HCT116 (cell line): Measurements from ENCODE around the gene SMAD7. TPM values are rescaled to one million over a fixed set of nuclear protein-coding genes. Genes with fewer than 3 reads are reported as not detected.

ENCODE experiments used
- ATAC-seq: fragments of 200-7000 bp; cut with Tn5 transposase; 2 replicates; pipeline ENCODE4 v1.9.1; 2020; ENCODE audit warnings: mild to moderate bottlenecking, moderate library complexity
- BruUV-seq: library from RNA; stranded (reverse); fragments of 400-500 nt; replicated peaks from 2 replicates; lab custom pipeline; 2021; lab: Mats Ljungman, UMichigan
- CTCF ChIA-PET: fragments of 300-600 bp; sonication (Branson Sonifier 250); formaldehyde crosslinking; loops from one replicate; lab custom pipeline; 2021; ENCODE audit warnings: antibody characterized with exemption; lab: Charles Lee
- POLR2A ChIA-PET: fragments of 300-600, 350-600 bp; sonication (Branson Sonifier 250); formaldehyde crosslinking; loops from one replicate; lab custom pipeline; 2021; ENCODE audit warnings: antibody characterized with exemption; lab: Charles Lee
- RAD21 ChIA-PET, 2 experiments: fragments of 300-600 bp; sonication (Branson Sonifier 250); formaldehyde crosslinking; loops; one replicate each; lab custom pipeline; 2023; ENCODE audit warnings: low total read pairs in 2 of 2; ENCODE audit not compliant: uncharacterized antibody in 2 of 2, unreplicated experiment in 2 of 2, low non-redundant PET in 1 of 2; lab: Charles Lee
- DNase-seq: peaks from one replicate; pipeline ENCODE4 v3.0.0-alpha.2; 2010; ENCODE audit warnings: low read depth, low spot score
- H2AFZ ChIP-seq: fragments of 200-600 bp; shearing (Covaris generic), sonication (generic); 2 replicates; pipeline ENCODE4 v1.6.1; 2017; ENCODE audit warnings: low read depth, mixed run types, mixed read lengths, antibody characterized with exemption, low read length; ENCODE audit not compliant: poor library complexity, severe bottlenecking
- H3K27ac ChIP-seq: 2 replicates; pipeline ENCODE4 v1.5.1; 2012; ENCODE audit warnings: low read depth, low read length
- H3K27me3 ChIP-seq: fragments of 200-600 bp; sonication (generic); 2 replicates; pipeline ENCODE4 v1.6.1; 2016; ENCODE audit warnings: mixed run types, low read length, mixed read lengths; ENCODE audit not compliant: insufficient read depth
- H3K36me3 ChIP-seq, 2 experiments: fragments of 200-500 bp in 1 of 2; fragments of 200-600 bp in 1 of 2; sonication (Bioruptor generic) in 1 of 2; sonication (generic) in 1 of 2; 2 replicates each; pipeline versions ENCODE4 v1.5.1 to v1.6.1; 2014 to 2016; ENCODE audit warnings: low read length in 2 of 2, inconsistent platforms in 1 of 2, mixed read lengths in 1 of 2, mixed run types in 1 of 2; ENCODE audit not compliant: insufficient read depth in 2 of 2, control insufficient read depth in 1 of 2
- H3K4me1 ChIP-seq, 2 experiments: fragments of 200-600 bp in 1 of 2; sonication (generic) in 1 of 2; 2 replicates each; pipeline versions ENCODE4 v1.5.1 to v1.6.1; 2012 to 2017; ENCODE audit warnings: low read length in 2 of 2, inconsistent platforms in 1 of 2, mild to moderate bottlenecking in 1 of 2, mixed read lengths in 1 of 2, mixed run types in 1 of 2, moderate library complexity in 1 of 2; ENCODE audit not compliant: insufficient read depth in 2 of 2, control insufficient read depth in 1 of 2
- H3K4me2 ChIP-seq: fragments of 200-600 bp; sonication (generic); 2 replicates; pipeline ENCODE4 v1.6.1; 2017; ENCODE audit warnings: mixed run types, low read length, mixed read lengths
- H3K4me3 ChIP-seq, 2 experiments: fragments of 200-600 bp in 1 of 2; sonication (generic) in 1 of 2; replicated peaks in 1 of 2; 2 replicates each; pipeline ENCODE4 v1.5.1; 2011 to 2016; ENCODE audit warnings: low read length in 2 of 2, control low read depth in 1 of 2, low read depth in 1 of 2, mild to moderate bottlenecking in 1 of 2, mixed read lengths in 1 of 2, mixed run types in 1 of 2
- H3K79me2 ChIP-seq: fragments of 200-600 bp; sonication (generic); 2 replicates; pipeline ENCODE4 v1.6.1; 2017; ENCODE audit warnings: mild to moderate bottlenecking, mixed run types, low read length, moderate library complexity, mixed read lengths; ENCODE audit not compliant: insufficient read depth
- H3K9ac ChIP-seq: fragments of 200-600 bp; sonication (generic); 2 replicates; pipeline ENCODE4 v1.6.1; 2016; ENCODE audit warnings: low read length, mixed read lengths
- H3K9me2 ChIP-seq: fragments of 200-600 bp; sonication (generic), shearing (Covaris generic); 2 replicates; pipeline ENCODE4 v1.6.1; 2017; ENCODE audit warnings: mixed run types, mild to moderate bottlenecking, moderate library complexity; ENCODE audit not compliant: insufficient read depth
- H3K9me3 ChIP-seq, 2 experiments: fragments of 200-500 bp in 1 of 2; fragments of 200-600 bp in 1 of 2; sonication (Bioruptor generic) in 1 of 2; sonication (generic) in 1 of 2; 2 replicates each; pipeline ENCODE4 v1.6.1; 2014 to 2017; ENCODE audit warnings: low read length in 2 of 2, mixed read lengths in 2 of 2, inconsistent platforms in 1 of 2, low read depth in 1 of 2, mild to moderate bottlenecking in 1 of 2, mixed run types in 1 of 2, moderate library complexity in 1 of 2; ENCODE audit not compliant: control insufficient read depth in 1 of 2, insufficient read depth in 1 of 2
- H4K20me1 ChIP-seq: fragments of 200-600 bp; sonication (generic), shearing (Covaris generic); 2 replicates; pipeline ENCODE4 v1.6.1; 2017; ENCODE audit warnings: mixed run types, mild to moderate bottlenecking, moderate library complexity; ENCODE audit not compliant: insufficient read depth
- CBX3 ChIP-seq: IDR thresholded peaks from 2 replicates; pipeline ENCODE4 v1.6.1; 2012; ENCODE audit warnings: low read depth
- CEBPB ChIP-seq: IDR thresholded peaks from 2 replicates; pipeline ENCODE4 v1.6.1; 2012; ENCODE audit warnings: low read depth
- EGR1 ChIP-seq: IDR thresholded peaks from 2 replicates; pipeline ENCODE4 v1.6.1; 2012; ENCODE audit warnings: low read depth
- ELF1 ChIP-seq: IDR thresholded peaks from 2 replicates; pipeline ENCODE4 v1.6.1; 2012; ENCODE audit warnings: low read depth, borderline replicate concordance
- EZH2 ChIP-seq: fragments of 200-600 bp; sonication (generic); IDR thresholded peaks from 2 replicates; pipeline ENCODE4 v1.6.1; 2017; ENCODE audit warnings: antibody characterized with exemption, mixed run types
- EZH2phosphoT487 ChIP-seq: fragments of 200-600 bp; IDR thresholded peaks from 2 replicates; pipeline ENCODE4 v1.6.1; 2018; ENCODE audit warnings: antibody characterized with exemption, borderline replicate concordance
- POLR2A ChIP-seq: IDR thresholded peaks from 2 replicates; pipeline ENCODE4 v1.7.0; 2011; ENCODE audit warnings: borderline replicate concordance; ENCODE audit not compliant: insufficient read depth, insufficient read length; ENCODE audit errors: extremely low read depth
- RAD21 ChIP-seq: IDR thresholded peaks from 2 replicates; pipeline ENCODE4 v1.6.1; 2012; ENCODE audit warnings: low read depth, mild to moderate bottlenecking
- SIN3A ChIP-seq: IDR thresholded peaks from 2 replicates; pipeline ENCODE4 v1.6.1; 2012; ENCODE audit warnings: low read depth
- SRF ChIP-seq: IDR thresholded peaks from 2 replicates; pipeline ENCODE4 v1.6.1; 2012; ENCODE audit warnings: low read depth
- ZFX ChIP-seq: fragments of 450-650 bp; IDR thresholded peaks from 2 replicates; pipeline ENCODE4 v1.6.1; 2017
- ZNF274 ChIP-seq: fragments of 200-500 bp; sonication (Bioruptor generic); IDR thresholded peaks from 2 replicates; pipeline ENCODE4 v1.6.1; 2014; ENCODE audit warnings: mild to moderate bottlenecking, low read depth, low read length, inconsistent platforms
- intact Hi-C: fragments of 100-400 bp; cut with micrococcal nuclease; formaldehyde crosslinking; loops from 2 replicates; pipeline ENCODE4 v1.10.0; 2022
- total RNA-seq: library from RNA; stranded (reverse); gene quantifications from one replicate; pipeline ENCODE4 v1.2.1, GENCODE V29; 2021; ENCODE audit not compliant: unreplicated experiment
- TF ChIP-seq, protein P1 (sequence below): IDR thresholded peaks from 2 replicates; pipeline ENCODE4 v1.6.1; 2011; ENCODE audit warnings: mild to moderate bottlenecking, low read length, moderate library complexity; ENCODE audit not compliant: insufficient replicate concordance; ENCODE audit errors: extremely low read depth
- TF ChIP-seq, protein P2 (sequence below): IDR thresholded peaks from 2 replicates; pipeline ENCODE4 v1.6.1; 2012
- TF ChIP-seq, protein P3 (sequence below): IDR thresholded peaks from 2 replicates; pipeline ENCODE4 v1.6.1; 2012
- TF ChIP-seq, protein P4 (sequence below), 3 experiments: fragments of 200-600 bp in 1 of 3; sonication (generic) in 1 of 3; IDR thresholded peaks in 2 of 3; conservative IDR thresholded peaks in 1 of 3; 2 replicates each; pipeline ENCODE4 v1.5.1; 2012 to 2017; ENCODE audit warnings: low read depth in 2 of 3, low read length in 2 of 3, antibody characterized with exemption in 1 of 3, borderline replicate concordance in 1 of 3, control low read depth in 1 of 3, mild to moderate bottlenecking in 1 of 3, mixed read lengths in 1 of 3, mixed run types in 1 of 3, moderate library complexity in 1 of 3; ENCODE audit not compliant: insufficient read depth in 1 of 3

SMAD7 gene
- total RNA-seq, 1 experiment from 2014 or later, result 7.2 TPM

DNA sequence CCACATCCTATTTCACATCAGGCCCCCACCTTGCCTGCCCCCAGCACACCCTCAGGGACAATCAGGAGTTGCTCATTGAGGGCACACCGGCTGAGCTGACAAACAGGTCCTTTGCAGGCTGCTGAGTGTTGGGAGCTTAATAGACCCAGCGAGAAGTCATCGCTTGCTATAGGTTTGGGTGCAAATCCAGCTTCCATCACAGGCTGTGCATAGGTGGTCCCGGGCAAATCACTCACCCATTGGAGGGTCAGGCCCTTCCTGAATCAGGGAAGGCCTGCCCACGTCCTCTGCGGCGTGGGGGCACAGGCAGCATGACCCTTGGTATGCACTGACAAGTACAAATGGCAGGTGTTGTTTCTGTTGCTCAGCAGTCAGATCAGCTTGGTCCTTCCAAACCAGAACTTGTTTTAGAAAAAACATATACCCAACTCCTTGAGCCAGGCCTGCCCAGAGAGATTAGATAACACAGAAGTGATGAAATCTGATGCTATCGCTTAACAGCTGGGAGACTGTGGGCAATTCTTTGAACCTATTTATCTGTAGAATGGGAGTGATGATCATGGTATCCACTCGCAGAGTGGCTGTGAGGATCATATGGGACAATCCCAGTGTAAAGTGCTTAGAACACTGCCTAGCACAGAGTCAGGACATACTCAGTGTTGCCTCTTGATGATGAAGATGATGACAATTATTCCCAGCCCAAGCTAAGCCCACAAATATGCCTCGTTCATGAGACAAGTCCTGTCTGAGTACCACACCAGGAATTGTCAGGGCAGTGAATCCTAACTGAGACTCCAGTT, 34.9 kb downstream of the SMAD7 start:
- no peak overlapping the region for H3K9ac ChIP-seq
- no peaks in the 10 kb centered on the region for H3K9me3 ChIP-seq
- intact Hi-C loops, result no loop called here
- DNase-seq (no peak), ATAC-seq (no peak)
- no peaks in the 10 kb centered on the region; a peak in 1 of 4 replicates for H3K36me3 ChIP-seq
- BruUV-seq, result no TSS peak
- ChIA-PET RAD21 (no interaction called here), POLR2A (no interaction called here), CTCF (interaction anchor here (1.1 kb wide), 1 partner anchor 138 kb away, joined by 3 read pairs; no protein-coding TSS in a partner anchor)
- H3K27me3 ChIP-seq, result no peaks in the 10 kb centered on the region
- no peak overlapping the region for H3K27ac ChIP-seq
- H3K79me2 ChIP-seq, result no peaks in the 10 kb centered on the region
- no peaks in the 10 kb centered on the region for H4K20me1 ChIP-seq
- no peaks in the 10 kb centered on the region for H3K9me2 ChIP-seq
- no peaks in the 10 kb centered on the region; a peak in 1 of 4 replicates for H3K4me1 ChIP-seq
- H3K4me2 ChIP-seq, result no peak overlapping the region
- H2AFZ ChIP-seq, result no peak overlapping the region
- TF ChIP-seq EGR1, result no peak
- TF ChIP-seq ELF1, result no peak
- TF ChIP-seq CEBPB, result no peak
- TF ChIP-seq EZH2phosphoT487, result no peak
- no peak for TF ChIP-seq ZNF274
- TF ChIP-seq, protein P1, sequence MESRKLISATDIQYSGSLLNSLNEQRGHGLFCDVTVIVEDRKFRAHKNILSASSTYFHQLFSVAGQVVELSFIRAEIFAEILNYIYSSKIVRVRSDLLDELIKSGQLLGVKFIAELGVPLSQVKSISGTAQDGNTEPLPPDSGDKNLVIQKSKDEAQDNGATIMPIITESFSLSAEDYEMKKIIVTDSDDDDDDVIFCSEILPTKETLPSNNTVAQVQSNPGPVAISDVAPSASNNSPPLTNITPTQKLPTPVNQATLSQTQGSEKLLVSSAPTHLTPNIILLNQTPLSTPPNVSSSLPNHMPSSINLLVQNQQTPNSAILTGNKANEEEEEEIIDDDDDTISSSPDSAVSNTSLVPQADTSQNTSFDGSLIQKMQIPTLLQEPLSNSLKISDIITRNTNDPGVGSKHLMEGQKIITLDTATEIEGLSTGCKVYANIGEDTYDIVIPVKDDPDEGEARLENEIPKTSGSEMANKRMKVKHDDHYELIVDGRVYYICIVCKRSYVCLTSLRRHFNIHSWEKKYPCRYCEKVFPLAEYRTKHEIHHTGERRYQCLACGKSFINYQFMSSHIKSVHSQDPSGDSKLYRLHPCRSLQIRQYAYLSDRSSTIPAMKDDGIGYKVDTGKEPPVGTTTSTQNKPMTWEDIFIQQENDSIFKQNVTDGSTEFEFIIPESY, result no peak
- TF ChIP-seq CBX3, result no peak
- TF ChIP-seq SIN3A, result no peak
- TF ChIP-seq, protein P2, sequence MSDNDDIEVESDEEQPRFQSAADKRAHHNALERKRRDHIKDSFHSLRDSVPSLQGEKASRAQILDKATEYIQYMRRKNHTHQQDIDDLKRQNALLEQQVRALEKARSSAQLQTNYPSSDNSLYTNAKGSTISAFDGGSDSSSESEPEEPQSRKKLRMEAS, result no peak
- TF ChIP-seq, protein P3, sequence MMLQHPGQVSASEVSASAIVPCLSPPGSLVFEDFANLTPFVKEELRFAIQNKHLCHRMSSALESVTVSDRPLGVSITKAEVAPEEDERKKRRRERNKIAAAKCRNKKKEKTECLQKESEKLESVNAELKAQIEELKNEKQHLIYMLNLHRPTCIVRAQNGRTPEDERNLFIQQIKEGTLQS, result no peak
- TF ChIP-seq RAD21, result no peak
- no peak for TF ChIP-seq POLR2A
- TF ChIP-seq EZH2, result no peak
- TF ChIP-seq ZFX, result no peak
- no peak for TF ChIP-seq SRF
- TF ChIP-seq, protein P4, sequence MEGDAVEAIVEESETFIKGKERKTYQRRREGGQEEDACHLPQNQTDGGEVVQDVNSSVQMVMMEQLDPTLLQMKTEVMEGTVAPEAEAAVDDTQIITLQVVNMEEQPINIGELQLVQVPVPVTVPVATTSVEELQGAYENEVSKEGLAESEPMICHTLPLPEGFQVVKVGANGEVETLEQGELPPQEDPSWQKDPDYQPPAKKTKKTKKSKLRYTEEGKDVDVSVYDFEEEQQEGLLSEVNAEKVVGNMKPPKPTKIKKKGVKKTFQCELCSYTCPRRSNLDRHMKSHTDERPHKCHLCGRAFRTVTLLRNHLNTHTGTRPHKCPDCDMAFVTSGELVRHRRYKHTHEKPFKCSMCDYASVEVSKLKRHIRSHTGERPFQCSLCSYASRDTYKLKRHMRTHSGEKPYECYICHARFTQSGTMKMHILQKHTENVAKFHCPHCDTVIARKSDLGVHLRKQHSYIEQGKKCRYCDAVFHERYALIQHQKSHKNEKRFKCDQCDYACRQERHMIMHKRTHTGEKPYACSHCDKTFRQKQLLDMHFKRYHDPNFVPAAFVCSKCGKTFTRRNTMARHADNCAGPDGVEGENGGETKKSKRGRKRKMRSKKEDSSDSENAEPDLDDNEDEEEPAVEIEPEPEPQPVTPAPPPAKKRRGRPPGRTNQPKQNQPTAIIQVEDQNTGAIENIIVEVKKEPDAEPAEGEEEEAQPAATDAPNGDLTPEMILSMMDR (IDR thresholded peaks at IDR 0.05 in 2 of 3, conservative IDR thresholded peaks at IDR 0.05 in 1 of 3; ENCODE audit: borderline replicate concordance in 1 of 3, insufficient read depth in 1 of 3, low read depth in 2 of 3, low read length in 2 of 3), result no peak
- no peak overlapping the region for H3K4me3 ChIP-seq
